ENCODE measurements around the gene COX7A1.

Gene COX7A1

DNA sequence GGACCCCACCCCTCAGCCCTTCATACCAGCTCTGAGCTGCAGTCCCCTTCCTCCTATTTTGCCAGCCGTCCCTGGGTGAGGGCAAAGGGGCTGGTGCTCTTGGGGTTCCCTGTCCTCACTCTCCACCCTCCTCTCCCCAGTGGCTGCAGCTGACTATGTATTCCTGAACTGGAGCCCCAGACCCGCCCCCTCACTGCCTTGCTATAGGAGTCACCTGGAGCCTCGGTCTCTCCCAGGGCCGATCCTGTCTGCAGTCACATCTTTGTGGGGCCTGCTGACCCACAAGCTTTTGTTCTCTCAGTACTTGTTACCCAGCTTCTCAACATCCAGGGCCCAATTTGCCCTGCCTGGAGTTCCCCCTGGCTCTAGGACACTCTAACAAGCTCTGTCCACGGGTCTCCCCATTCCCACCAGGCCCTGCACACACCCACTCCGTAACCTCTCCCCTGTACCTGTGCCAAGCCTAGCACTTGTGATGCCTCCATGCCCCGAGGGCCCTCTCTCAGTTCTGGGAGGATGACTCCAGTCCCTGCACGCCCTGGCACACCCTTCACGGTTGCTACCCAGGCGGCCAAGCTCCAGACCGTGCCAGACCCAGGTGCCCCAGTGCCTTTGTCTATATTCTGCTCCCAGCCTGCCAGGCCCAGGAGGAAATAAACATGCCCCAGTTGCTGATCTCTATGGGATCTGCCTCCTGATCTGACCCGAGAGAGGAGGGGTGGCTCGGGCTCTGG, 2.4 kb downstream of the COX7A1 start:
- Histone ChIP-seq H3K9me3 (no peaks in the 10 kb centered on the region), H3K4me1 (ENCODE audit: control insufficient read depth in 1 of 2, insufficient read depth in 1 of 2, low read depth in 1 of 2, low read length in 1 of 2) (peaks cover 0 to 10% of the 10 kb centered on the region in 2 experiments), H3K27ac (no peak overlapping the region), H3K27me3 (no peaks in the 10 kb centered on the region), H3K36me3 (peaks cover 68% of the 10 kb centered on the region), H3K4me3 (ENCODE audit: low read depth in 1 of 2, low read length in 1 of 2) (no peak overlapping the region)
- TF ChIP-seq, protein P1, sequence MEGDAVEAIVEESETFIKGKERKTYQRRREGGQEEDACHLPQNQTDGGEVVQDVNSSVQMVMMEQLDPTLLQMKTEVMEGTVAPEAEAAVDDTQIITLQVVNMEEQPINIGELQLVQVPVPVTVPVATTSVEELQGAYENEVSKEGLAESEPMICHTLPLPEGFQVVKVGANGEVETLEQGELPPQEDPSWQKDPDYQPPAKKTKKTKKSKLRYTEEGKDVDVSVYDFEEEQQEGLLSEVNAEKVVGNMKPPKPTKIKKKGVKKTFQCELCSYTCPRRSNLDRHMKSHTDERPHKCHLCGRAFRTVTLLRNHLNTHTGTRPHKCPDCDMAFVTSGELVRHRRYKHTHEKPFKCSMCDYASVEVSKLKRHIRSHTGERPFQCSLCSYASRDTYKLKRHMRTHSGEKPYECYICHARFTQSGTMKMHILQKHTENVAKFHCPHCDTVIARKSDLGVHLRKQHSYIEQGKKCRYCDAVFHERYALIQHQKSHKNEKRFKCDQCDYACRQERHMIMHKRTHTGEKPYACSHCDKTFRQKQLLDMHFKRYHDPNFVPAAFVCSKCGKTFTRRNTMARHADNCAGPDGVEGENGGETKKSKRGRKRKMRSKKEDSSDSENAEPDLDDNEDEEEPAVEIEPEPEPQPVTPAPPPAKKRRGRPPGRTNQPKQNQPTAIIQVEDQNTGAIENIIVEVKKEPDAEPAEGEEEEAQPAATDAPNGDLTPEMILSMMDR (IDR thresholded peaks at IDR 0.05) = no peak

- Histone ChIP-seq H3K27ac (no peak overlapping the region), H3K4me3 (ENCODE audit: low read depth in 1 of 2, low read length in 1 of 2) (no peak overlapping the region), H3K27me3 (no peaks in the 10 kb centered on the region), H3K36me3 (peaks cover 69% of the 10 kb centered on the region), H3K9me3 (no peaks in the 10 kb centered on the region), H3K4me1 (ENCODE audit: control insufficient read depth in 1 of 2, insufficient read depth in 1 of 2, low read depth in 1 of 2, low read length in 1 of 2) (peaks cover 13 to 15% of the 10 kb centered on the region in 2 experiments)
- TF ChIP-seq, protein P1 (IDR thresholded peaks at IDR 0.05) = no peak
Observed at GRCh38 chr19:36144624-36145023, 7.6 kb downstream of the COX7A1 start.

DNA sequence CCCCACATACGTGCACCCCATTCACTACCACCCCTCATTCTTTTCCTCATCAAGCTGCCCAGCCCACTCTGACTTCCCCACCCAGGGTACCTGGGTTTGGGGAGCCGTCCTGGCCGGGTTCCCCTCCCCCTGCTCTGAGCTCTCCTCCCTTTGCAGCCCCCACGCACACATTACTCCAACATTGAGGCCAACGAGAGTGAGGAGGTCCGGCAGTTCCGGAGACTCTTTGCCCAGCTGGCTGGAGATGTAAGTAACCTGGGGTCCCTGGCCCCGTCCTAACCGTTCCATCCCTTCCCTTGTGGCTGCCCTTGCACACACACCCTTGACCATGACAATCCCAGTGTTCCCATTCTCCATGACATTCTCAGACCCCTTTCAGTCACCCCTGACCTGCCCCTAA, 9.8 kb downstream of the COX7A1 start:
- Histone ChIP-seq H3K9me3 (no peaks in the 10 kb centered on the region), H3K27me3 (no peaks in the 10 kb centered on the region), H3K4me3 (ENCODE audit: low read depth in 1 of 2, low read length in 1 of 2) (no peak overlapping the region), H3K27ac (no peak overlapping the region), H3K36me3 (peaks cover 48% of the 10 kb centered on the region), H3K4me1 (ENCODE audit: control insufficient read depth in 1 of 2, insufficient read depth in 1 of 2, low read depth in 1 of 2, low read length in 1 of 2) (peaks cover 16 to 24% of the 10 kb centered on the region in 2 experiments)
- TF ChIP-seq, protein P1 (IDR thresholded peaks at IDR 0.05) = no peak

DNA sequence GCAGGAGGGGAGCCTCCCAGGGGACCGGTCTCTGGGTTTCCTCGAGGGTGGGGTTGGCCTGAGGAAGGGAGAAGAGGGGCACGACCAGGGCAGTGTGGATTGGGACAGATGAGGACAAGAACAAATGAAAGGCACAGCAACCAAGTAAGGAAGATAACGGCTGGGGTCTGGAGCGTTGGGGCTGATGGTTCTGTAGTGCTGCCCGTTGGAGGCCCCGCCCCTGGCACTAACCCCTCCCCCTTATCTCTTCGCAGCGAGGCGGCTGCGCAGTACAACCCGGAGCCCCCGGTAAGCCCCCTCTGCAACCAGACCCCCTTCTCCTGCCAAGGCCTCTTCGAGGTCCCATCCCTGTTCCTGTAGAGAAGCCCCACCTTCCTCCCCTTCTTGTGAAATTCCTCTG, 10.2 kb downstream of the COX7A1 start:
- peaks cover 43% of the 10 kb centered on the region for H3K36me3 ChIP-seq

GRCh38 chr19:36141039-36141927, 11.0 kb downstream of the COX7A1 start:
- H3K27me3 ChIP-seq = no peaks in the 10 kb centered on the region
- H3K9me3 ChIP-seq = no peaks in the 10 kb centered on the region
- TF ChIP-seq, protein P1 (IDR thresholded peaks at IDR 0.05) = peak; percentile 38
- H3K36me3 ChIP-seq = peaks cover 36% of the 10 kb centered on the region
- peak overlapping the region; percentile 76 to 92 for H3K4me3 ChIP-seq (ENCODE audit: low read depth in 1 of 2, low read length in 1 of 2)
- peak overlapping the region; percentile 92 for H3K27ac ChIP-seq
- H3K4me1 ChIP-seq (ENCODE audit: control insufficient read depth in 1 of 2, insufficient read depth in 1 of 2, low read depth in 1 of 2, low read length in 1 of 2) = peaks cover 16 to 24% of the 10 kb centered on the region in 2 experiments

More for the DNA sequence above, 10.2 kb downstream of the COX7A1 start:
- TF ChIP-seq, protein P1 (IDR thresholded peaks at IDR 0.05) = no peak
- Histone ChIP-seq H3K9me3 (no peaks in the 10 kb centered on the region), H3K4me3 (ENCODE audit: low read depth in 1 of 2, low read length in 1 of 2) (no peak overlapping the region), H3K27ac (peak overlapping the region; percentile 7), H3K27me3 (no peaks in the 10 kb centered on the region), H3K4me1 (ENCODE audit: control insufficient read depth in 1 of 2, insufficient read depth in 1 of 2, low read depth in 1 of 2, low read length in 1 of 2) (peaks cover 16 to 24% of the 10 kb centered on the region in 2 experiments)
